NOMO-1 treated with dmso at 0.1 percent for 144 hours (cell line): ENCODE results near the gene COA4.

Experiments
- DNase-seq: peaks from one replicate; lab custom pipeline; 2025; ENCODE audit not compliant: unreplicated experiment; lab: John Stamatoyannopoulos, UW

The COA4 gene

DNA sequence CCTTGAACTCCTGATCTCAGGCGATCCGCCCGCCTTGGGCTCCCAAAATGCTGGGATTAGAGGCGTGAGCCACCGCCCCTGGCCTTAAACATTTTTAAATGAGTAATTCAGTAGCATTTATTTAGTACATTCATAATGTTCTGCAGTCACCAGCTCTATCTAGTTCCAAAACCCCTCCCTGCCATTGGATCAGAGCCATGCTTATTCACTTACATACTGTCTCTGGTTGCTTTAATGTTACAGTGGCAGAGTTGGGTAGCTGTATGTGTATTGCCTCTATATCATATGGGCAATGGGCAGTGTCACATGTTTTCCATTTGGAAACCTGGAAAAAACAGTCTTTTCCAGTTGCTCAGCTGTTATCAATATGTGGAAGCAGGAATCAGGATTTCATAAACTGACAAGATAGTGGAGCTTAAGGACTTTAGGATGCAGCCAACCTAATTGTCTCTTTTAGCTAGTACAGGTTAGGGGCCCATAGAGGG is 10.5 kb downstream of the COA4 start:
- no peak for DNase-seq

DNA sequence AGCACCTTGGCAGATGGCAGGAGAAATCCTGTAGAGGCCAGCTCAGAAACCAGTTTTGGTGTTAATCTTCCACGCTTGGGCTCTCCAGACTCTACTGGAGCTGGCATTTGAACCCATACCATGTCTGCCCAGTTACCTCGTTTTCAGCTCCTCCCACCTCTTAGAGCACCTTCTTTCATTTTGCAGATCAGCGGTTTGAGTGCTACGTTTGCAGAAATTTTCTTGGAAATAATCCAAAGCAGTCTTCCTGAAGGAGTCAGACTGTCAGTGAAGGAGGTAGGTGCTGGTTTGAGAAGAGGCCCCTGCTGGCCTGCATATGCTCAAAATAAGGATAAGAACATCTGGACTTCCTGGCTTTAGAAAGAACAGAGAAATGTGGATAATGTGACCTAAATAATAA is 13.7 kb downstream of the COA4 start:
- no peak for DNase-seq

- DNase-seq, result no peak
Measured at GRCh38 chr11:73860202-73860601, 16.4 kb downstream of the COA4 start.

GRCh38 chr11:73859671-73860070 is 17.0 kb downstream of the COA4 start:
- no peak for DNase-seq

DNA sequence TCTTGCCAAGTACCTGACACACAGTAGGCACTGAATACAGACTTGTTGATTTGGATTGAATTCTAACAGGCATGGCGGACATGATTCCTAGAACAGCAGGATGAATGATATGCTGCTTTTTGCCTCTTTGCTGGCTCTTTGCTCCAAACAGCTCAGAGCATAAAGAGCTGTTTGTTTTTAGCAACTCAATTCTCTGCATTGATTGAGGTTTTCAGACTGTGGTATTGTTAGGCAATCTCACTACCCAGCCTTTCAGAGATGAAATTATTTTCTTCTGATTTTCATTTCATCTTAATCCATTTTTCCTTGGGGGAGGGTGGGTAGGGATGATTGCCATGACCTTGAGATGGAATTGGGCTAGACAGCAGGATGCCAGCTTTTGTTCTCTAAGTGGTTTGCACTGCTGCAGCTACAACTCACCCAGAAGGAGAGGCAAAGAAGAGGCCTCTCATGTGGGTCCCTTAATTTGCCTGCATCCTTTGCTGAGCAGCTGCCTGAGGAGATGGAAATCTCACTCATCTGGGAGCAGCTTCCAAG is 20.5 kb downstream of the COA4 start:
- DNase-seq, result no peak

DNA sequence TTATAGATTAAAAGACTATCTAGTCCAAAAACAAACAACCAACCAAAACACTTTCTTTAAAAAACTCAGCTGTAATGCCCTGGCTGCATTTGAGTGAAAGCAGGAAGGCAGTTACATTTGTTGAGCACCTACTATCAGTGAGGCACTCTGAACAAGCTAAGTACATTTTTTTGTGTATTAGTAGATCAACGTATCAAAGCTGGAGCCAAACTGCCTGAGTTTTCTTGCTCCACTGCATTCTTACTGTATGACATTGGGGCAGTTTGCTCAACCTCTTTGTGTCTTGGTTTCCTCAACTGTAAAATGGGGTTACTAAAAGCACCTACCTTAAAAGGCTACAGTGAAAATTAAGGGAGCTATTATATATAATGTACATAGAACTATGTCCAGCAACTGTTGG is 22.0 kb downstream of the COA4 start:
- DNase-seq, result no peak

- no peak for DNase-seq
Measured at GRCh38 chr11:73852049-73852448, 24.6 kb downstream of the COA4 start.

DNA sequence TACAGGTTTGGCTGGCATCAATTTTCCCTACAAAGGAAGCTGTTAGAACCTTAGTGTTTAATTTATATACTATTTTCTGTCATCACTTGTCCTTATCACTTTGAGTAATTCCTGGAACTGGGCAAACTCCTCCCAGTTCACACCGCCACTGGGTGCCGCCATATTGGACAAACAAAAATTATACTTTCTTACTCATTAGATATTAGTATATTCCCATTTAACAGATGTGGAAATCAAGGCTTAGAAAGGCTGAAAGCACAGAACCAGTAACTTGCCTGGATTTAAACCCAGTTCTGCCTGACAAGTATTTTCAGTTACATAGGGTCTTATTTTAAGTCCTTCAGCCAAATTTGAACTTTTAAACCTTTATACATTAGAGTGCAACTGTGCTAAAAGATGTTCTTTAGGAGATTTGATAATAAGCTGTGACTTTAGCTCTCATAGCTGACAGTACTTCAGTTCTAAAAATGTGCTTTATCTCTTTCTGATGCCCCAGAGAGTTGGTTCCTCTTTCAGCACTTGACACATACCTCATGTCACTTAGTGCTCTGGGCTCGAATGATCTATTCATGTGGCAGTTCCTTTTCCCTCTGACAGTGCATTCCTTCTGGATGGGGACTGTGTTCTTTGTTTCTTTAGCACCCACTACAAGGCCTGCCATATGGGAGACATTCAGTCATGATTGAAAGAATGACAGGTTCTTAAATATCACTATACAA is 25.4 kb downstream of the COA4 start:
- DNase-seq, result peak; percentile 61

DNA sequence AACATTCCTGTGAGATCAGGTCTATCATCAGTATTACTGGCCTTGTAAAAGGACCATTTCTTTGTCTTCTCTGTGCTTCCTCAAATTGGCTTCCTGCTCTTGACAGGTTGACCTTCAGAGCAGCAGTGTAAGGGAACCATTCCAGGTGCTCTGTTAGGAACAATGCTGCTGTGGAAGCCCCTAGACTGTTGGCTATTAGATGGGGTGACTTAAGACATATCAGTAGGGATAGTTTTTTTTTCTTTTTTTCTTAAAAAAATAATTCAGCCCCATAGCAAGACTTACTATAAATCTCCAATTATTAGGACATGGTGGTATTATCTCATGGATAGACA is 37.6 kb downstream of the COA4 start:
- DNase-seq, result no peak

DNA sequence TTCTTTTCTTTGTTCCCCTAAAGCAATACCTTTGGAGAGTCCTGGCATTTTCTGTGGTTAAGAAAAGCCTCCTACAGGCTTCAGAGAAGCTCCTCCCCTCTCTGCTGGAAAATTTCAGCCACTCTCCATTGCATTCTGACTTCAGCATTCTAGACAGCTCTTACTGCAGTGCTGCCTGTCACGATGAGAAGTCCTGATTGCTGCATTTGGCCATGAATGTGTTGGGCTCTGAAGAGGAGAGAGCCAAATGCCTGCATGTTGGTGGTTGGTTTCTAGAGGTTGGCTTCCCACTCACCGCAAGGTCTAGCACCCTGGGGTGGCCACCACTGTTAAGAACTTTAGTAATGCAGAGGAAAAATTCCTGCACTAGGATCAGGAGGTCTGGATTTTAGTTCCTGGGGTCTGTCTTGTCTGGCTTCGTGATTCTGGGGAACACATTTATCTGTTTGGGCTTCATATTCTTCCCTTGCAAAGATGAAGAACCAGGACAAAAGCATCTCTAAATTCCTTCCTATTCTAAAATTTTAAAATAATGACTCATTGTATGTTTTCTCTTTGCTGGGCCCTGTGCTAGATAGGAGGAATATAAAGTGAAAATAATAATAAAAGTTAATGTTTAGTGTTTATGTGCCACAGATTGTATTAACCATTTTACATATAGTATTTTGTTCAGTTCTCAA is 38.1 kb downstream of the COA4 start:
- no peak for DNase-seq

DNA sequence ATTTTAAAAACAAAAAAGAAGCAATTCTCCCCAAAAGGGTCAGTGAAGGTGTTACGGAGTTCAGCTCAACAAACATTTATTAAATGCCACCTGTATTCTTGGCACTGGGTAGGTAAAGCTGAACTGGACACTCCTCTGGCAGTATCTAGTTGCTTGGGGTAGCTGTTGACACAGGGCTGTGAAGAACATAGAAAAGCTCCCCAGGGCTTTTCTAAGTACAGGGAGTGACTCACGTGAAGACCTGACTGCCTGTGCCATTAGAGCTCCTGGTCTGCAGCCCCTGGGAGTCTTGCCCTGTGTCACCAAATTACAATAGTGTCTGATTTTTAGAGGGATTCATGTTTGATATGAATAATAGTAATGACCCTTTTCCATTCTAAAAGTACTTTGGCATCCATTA is 43.6 kb downstream of the COA4 start:
- DNase-seq, result no peak

DNA sequence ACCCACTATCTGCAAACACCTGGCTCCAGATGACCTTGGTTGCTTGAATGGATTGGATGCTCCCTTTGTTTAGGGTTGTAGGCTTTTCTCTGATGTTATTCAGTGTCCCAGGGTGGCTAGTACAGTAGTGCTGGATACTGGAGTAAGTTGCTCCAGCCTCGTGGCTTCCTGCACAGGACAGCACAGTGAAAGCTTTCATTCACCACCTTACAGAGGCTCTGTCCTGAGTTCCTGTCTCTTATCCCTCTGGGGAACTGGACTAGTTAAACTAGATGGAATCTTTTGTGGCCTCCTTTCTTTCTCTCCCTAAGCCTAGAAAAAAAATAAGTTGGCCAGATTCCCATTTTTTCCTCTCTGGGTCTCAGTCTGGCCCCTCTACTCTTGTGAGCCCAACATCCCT is 46.4 kb downstream of the COA4 start:
- DNase-seq, result no peak
